SK-N-SH (cell line): ENCODE data around the gene MTUS2.

ENCODE experiments used
- ELF1 ChIP-seq: IDR thresholded peaks from 2 replicates; pipeline ENCODE4 v1.4.0; 2012
- EZH2phosphoT487 ChIP-seq: fragments of 200-600 bp; sonication (generic); IDR thresholded peaks from 2 replicates; pipeline ENCODE4 v1.6.1; 2017; ENCODE audit warnings: low read depth, mixed run types, mild to moderate bottlenecking, antibody characterized with exemption, moderate library complexity, borderline replicate concordance
- JUND ChIP-seq: IDR thresholded peaks from 2 replicates; pipeline ENCODE4 v1.4.0; 2012
- POLR2AphosphoS5 ChIP-seq: IDR thresholded peaks from 2 replicates; pipeline ENCODE4 v1.6.1; 2012; ENCODE audit warnings: low read depth, low read length
- RAD21 ChIP-seq: IDR thresholded peaks from 2 replicates; pipeline ENCODE4 v1.6.1; 2012; ENCODE audit warnings: mild to moderate bottlenecking, low read length
- RCOR1 ChIP-seq: fragments of 150-350 bp; IDR thresholded peaks from 2 replicates; pipeline ENCODE4 v1.6.1; 2017; ENCODE audit warnings: antibody characterized with exemption, low read length
- SIN3A ChIP-seq: IDR thresholded peaks from 2 replicates; pipeline ENCODE4 v1.6.1; 2012; ENCODE audit warnings: low read depth, mild to moderate bottlenecking, low read length, moderate library complexity, borderline replicate concordance
- TAF1 ChIP-seq: IDR thresholded peaks from 2 replicates; pipeline ENCODE4 v1.6.1; 2012; ENCODE audit warnings: low read depth, mild to moderate bottlenecking, low read length, moderate library complexity, borderline replicate concordance
- TF ChIP-seq, protein P1 (sequence below): fragments of 200-600 bp; sonication (generic); IDR thresholded peaks from 2 replicates; pipeline ENCODE4 v1.6.1; 2017; ENCODE audit warnings: antibody characterized with exemption, mild to moderate bottlenecking, moderate library complexity
- TF ChIP-seq, protein P2 (sequence below): fragments of 150-350 bp; IDR thresholded peaks from 2 replicates; pipeline ENCODE4 v1.6.1; 2017; ENCODE audit warnings: antibody characterized with exemption, low read length, low read depth, borderline replicate concordance
- TF ChIP-seq, protein P3 (sequence below): IDR thresholded peaks from 2 replicates; pipeline ENCODE4 v1.4.0; 2012; ENCODE audit warnings: low read depth, borderline replicate concordance

DNA sequence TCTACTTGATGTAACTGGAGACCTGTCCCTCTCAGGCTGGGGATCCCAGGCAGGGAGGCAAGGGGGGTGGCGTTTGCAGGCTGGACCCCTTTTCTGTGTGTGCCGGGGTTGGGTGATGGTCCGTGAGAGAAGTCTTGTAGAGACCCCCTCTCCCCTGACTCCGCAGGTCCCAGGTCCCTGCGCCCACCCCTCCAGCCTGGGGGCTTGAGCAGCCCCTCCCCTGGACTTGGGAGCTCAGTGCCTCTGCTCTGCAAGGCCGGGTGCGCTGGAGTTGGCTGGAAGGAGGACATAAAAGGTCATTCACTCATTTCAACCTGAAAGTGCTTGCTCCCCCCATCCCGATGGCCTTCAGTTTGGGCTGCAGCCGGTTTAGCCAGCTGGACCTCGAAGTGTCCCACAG, 685.8 kb downstream of the MTUS2 start:
- TF ChIP-seq, protein P1, sequence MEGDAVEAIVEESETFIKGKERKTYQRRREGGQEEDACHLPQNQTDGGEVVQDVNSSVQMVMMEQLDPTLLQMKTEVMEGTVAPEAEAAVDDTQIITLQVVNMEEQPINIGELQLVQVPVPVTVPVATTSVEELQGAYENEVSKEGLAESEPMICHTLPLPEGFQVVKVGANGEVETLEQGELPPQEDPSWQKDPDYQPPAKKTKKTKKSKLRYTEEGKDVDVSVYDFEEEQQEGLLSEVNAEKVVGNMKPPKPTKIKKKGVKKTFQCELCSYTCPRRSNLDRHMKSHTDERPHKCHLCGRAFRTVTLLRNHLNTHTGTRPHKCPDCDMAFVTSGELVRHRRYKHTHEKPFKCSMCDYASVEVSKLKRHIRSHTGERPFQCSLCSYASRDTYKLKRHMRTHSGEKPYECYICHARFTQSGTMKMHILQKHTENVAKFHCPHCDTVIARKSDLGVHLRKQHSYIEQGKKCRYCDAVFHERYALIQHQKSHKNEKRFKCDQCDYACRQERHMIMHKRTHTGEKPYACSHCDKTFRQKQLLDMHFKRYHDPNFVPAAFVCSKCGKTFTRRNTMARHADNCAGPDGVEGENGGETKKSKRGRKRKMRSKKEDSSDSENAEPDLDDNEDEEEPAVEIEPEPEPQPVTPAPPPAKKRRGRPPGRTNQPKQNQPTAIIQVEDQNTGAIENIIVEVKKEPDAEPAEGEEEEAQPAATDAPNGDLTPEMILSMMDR: no peak
- TF ChIP-seq, protein P2, sequence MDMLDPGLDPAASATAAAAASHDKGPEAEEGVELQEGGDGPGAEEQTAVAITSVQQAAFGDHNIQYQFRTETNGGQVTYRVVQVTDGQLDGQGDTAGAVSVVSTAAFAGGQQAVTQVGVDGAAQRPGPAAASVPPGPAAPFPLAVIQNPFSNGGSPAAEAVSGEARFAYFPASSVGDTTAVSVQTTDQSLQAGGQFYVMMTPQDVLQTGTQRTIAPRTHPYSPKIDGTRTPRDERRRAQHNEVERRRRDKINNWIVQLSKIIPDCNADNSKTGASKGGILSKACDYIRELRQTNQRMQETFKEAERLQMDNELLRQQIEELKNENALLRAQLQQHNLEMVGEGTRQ: no peak
- TF ChIP-seq TAF1 (no peak), RAD21 (no peak), POLR2AphosphoS5 (no peak), EZH2phosphoT487 (no peak), RCOR1 (no peak), ELF1 (no peak), JUND (no peak), SIN3A (no peak)
- TF ChIP-seq, protein P3, sequence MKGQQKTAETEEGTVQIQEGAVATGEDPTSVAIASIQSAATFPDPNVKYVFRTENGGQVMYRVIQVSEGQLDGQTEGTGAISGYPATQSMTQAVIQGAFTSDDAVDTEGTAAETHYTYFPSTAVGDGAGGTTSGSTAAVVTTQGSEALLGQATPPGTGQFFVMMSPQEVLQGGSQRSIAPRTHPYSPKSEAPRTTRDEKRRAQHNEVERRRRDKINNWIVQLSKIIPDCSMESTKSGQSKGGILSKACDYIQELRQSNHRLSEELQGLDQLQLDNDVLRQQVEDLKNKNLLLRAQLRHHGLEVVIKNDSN: no peak
